ENCODE data around the gene FAM53A. TPM values are rescaled to one million over a fixed set of nuclear protein-coding genes. Genes with fewer than 3 reads are reported as not detected.

Gene FAM53A
- total RNA-seq, 1 donor from 2014 or later: 4.3 TPM

GRCh38 chr4:1720163-1720983 is 36.3 kb upstream of the FAM53A start:
- peak; percentile 49 for DNase-seq (ENCODE audit: low read depth, low spot score)
- Mint-ChIP-seq H3K4me3 (peak overlapping the region; percentile 90), H3K36me3 (ENCODE audit: low read depth) (peaks cover 6% of the 10 kb centered on the region), H3K9me3 (no peaks in the 10 kb centered on the region), H3K4me1 (peaks cover 30% of the 10 kb centered on the region), H3K27me3 (ENCODE audit: low read depth) (no peaks in the 10 kb centered on the region), H3K27ac (ENCODE audit: unreplicated experiment) (peak overlapping the region; percentile 97)
- no peak for TF ChIP-seq CTCF (conservative IDR thresholded peaks at IDR 0.05)

- no peak for DNase-seq (ENCODE audit: low read depth, low spot score)
- TF ChIP-seq CTCF (conservative IDR thresholded peaks at IDR 0.05): no peak
- Mint-ChIP-seq H3K9me3 (no peaks in the 10 kb centered on the region), H3K36me3 (ENCODE audit: low read depth) (no peaks in the 10 kb centered on the region), H3K4me1 (peaks cover 40% of the 10 kb centered on the region), H3K27me3 (ENCODE audit: low read depth) (no peaks in the 10 kb centered on the region), H3K4me3 (peak overlapping the region; percentile 90), H3K27ac (ENCODE audit: unreplicated experiment) (peak overlapping the region; percentile 69)
Observed at GRCh38 chr4:1718095-1718850, 34.2 kb upstream of the FAM53A start.

- H3K4me3 Mint-ChIP-seq: peak overlapping the region; percentile 34
- H3K36me3 Mint-ChIP-seq (ENCODE audit: low read depth): no peaks in the 10 kb centered on the region
- no peak for TF ChIP-seq CTCF (conservative IDR thresholded peaks at IDR 0.05)
- no peaks in the 10 kb centered on the region for H3K9me3 Mint-ChIP-seq
- peaks cover 36% of the 10 kb centered on the region for H3K4me1 Mint-ChIP-seq
- no peaks in the 10 kb centered on the region for H3K27me3 Mint-ChIP-seq (ENCODE audit: low read depth)
- DNase-seq (ENCODE audit: low read depth, low spot score): no peak
- H3K27ac Mint-ChIP-seq (ENCODE audit: unreplicated experiment): no peak overlapping the region
Observed at GRCh38 chr4:1717129-1718094, 33.3 kb upstream of the FAM53A start.

- TF ChIP-seq CTCF (conservative IDR thresholded peaks at IDR 0.05): no peak
- Mint-ChIP-seq H3K27me3 (ENCODE audit: low read depth) (no peaks in the 10 kb centered on the region), H3K9me3 (no peaks in the 10 kb centered on the region), H3K4me1 (peaks cover 33% of the 10 kb centered on the region), H3K27ac (ENCODE audit: unreplicated experiment) (no peak overlapping the region), H3K36me3 (ENCODE audit: low read depth) (no peaks in the 10 kb centered on the region), H3K4me3 (peak overlapping the region; percentile 91)
- no peak for DNase-seq (ENCODE audit: low read depth, low spot score)
Observed at GRCh38 chr4:1716065-1716945, 32.2 kb upstream of the FAM53A start.

All from neural crest cell (in vitro differentiated cells).